HEK293T (cell line): ENCODE measurements around the gene UBE2N.
"Not testable (repeated sequence)": the region's sequence is repeated elsewhere in the genome, so short reads cannot be mapped to it uniquely, and the experiment has no call there.

ENCODE experiments used
- CTCF ChIA-PET: fragments of 350-600 bp; formaldehyde crosslinking; extraction: SDS; loops from one replicate; lab custom pipeline; 2021; ENCODE audit warnings: antibody characterized with exemption, inconsistent platforms; lab: Yijun Ruan, JAX
- POLR2A ChIA-PET: fragments of 350-600 bp; formaldehyde crosslinking; extraction: SDS; loops from one replicate; lab custom pipeline; 2020; ENCODE audit warnings: antibody characterized with exemption, inconsistent platforms; lab: Yijun Ruan, JAX
- DNase-seq: peaks from one replicate; pipeline ENCODE4 v3.0.0; 2012; ENCODE audit warnings: mixed read lengths; ENCODE audit errors: extremely low spot score
- ARNT ChIP-seq: fragments of 450-650 bp; IDR thresholded peaks from 2 replicates; pipeline ENCODE4 v1.6.1; 2017; ENCODE audit warnings: mild to moderate bottlenecking
- BHLHE40 ChIP-seq: fragments of 450-650 bp; IDR thresholded peaks from 2 replicates; pipeline ENCODE4 v1.6.1; 2016; ENCODE audit warnings: mild to moderate bottlenecking, moderate library complexity, borderline replicate concordance
- CTBP1 ChIP-seq: fragments of 450-650 bp; IDR thresholded peaks from 2 replicates; pipeline ENCODE4 v1.6.1; 2016; ENCODE audit warnings: borderline replicate concordance
- ELF4 ChIP-seq: fragments of 450-650 bp; IDR thresholded peaks from 2 replicates; pipeline ENCODE4 v1.6.1; 2017; ENCODE audit warnings: antibody characterized with exemption
- FOXA1 ChIP-seq: fragments of 450-650 bp; IDR thresholded peaks from 2 replicates; pipeline ENCODE4 v1.6.1; 2016; ENCODE audit warnings: mild to moderate bottlenecking
- FOXK2 ChIP-seq: fragments of 450-650 bp; IDR thresholded peaks from 2 replicates; pipeline ENCODE4 v1.6.1; 2016; ENCODE audit warnings: mild to moderate bottlenecking
- FOXM1 ChIP-seq: fragments of 450-650 bp; IDR thresholded peaks from 2 replicates; pipeline ENCODE4 v1.6.1; 2017; ENCODE audit warnings: mild to moderate bottlenecking, borderline replicate concordance
- HDGF ChIP-seq: fragments of 450-650 bp; IDR thresholded peaks from 2 replicates; pipeline ENCODE4 v1.6.1; 2017; ENCODE audit warnings: antibody characterized with exemption, borderline replicate concordance
- L3MBTL2 ChIP-seq: fragments of 450-650 bp; conservative IDR thresholded peaks from 2 replicates; pipeline ENCODE4 v1.6.1; 2016; ENCODE audit warnings: mild to moderate bottlenecking
- LEF1 ChIP-seq: fragments of 450-650 bp; IDR thresholded peaks from 2 replicates; pipeline ENCODE4 v1.6.1; 2017; ENCODE audit warnings: mild to moderate bottlenecking, borderline replicate concordance
- NFRKB ChIP-seq: fragments of 450-650 bp; IDR thresholded peaks from 2 replicates; pipeline ENCODE4 v1.6.1; 2016; ENCODE audit warnings: mild to moderate bottlenecking, moderate library complexity
- SP1 ChIP-seq: fragments of 450-650 bp; IDR thresholded peaks from 2 replicates; pipeline ENCODE4 v1.6.1; 2017
- SUZ12 ChIP-seq: fragments of 450-650 bp; IDR thresholded peaks from 2 replicates; pipeline ENCODE4 v1.6.1; 2016; ENCODE audit warnings: mild to moderate bottlenecking
- TARDBP ChIP-seq: fragments of 450-650 bp; IDR thresholded peaks from 2 replicates; pipeline ENCODE4 v1.6.1; 2016
- ZNF384 ChIP-seq: fragments of 450-650 bp; IDR thresholded peaks from 2 replicates; pipeline ENCODE4 v1.6.1; 2016
- TF ChIP-seq, protein P1 (sequence below): fragments of 450-650 bp; IDR thresholded peaks from 2 replicates; pipeline ENCODE4 v1.6.1; 2016

The UBE2N gene

DNA sequence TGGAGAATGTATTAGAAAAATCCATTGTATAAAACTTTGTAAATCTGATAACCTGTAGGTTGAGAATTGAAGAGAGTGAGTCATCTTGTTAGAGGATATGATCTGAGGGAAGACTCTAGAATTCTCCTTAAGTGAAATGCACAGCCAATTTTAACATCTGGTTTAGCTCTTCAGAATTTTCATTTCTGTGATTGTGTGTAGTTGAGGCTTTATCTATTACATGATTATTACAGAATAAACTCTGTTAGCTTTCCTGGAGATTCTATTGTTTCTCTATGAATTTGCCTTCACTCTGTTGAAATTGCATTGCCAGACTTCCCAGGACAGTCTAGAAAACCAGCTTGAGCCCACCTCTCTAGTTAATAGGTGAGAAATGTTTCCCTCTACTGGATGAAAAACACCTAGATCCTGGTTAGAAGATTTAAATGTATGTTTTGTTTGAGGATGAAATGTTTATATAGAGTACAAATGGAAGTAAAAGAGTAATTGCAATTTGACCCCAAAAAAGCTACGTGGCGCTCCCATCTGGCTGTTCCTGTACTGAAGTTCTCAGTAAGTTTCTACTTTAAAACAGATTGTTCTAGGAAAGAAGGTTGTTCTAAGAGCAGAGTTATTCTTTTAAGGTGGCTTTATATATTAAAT is 61.1 kb downstream of the UBE2N start:
- peak; percentile 21 for DNase-seq
- TF ChIP-seq ZNF384 (no peak), ELF4 (no peak), FOXM1 (no peak), FOXA1 (no peak), HDGF (no peak), BHLHE40 (no peak), SP1 (no peak), CTBP1 (no peak), FOXK2 (no peak), TARDBP (no peak), L3MBTL2 (no peak), SUZ12 (no peak), ARNT (no peak), LEF1 (no peak)
- TF ChIP-seq, protein P1, sequence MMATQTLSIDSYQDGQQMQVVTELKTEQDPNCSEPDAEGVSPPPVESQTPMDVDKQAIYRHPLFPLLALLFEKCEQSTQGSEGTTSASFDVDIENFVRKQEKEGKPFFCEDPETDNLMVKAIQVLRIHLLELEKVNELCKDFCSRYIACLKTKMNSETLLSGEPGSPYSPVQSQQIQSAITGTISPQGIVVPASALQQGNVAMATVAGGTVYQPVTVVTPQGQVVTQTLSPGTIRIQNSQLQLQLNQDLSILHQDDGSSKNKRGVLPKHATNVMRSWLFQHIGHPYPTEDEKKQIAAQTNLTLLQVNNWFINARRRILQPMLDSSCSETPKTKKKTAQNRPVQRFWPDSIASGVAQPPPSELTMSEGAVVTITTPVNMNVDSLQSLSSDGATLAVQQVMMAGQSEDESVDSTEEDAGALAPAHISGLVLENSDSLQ, result no peak

DNA sequence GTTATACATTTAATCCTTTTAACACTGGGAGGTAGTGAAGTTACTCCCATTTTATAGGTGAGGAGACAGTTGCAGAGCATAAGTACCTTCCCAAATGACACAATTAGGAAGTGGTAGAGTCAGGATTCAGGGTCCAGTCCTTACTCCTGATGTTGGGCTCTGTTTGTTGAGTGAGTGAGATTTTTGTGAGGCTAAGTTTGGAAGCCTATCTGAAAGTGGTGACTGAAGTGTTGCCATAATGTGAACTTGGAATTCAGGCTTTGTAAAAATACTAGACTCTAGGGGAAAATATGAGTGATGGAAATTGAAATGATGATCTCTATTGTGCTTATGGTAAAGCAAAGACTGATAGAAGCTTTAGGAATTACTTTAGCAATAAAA is 61.8 kb downstream of the UBE2N start:
- DNase-seq, result no peak
- CTCF ChIA-PET, result no interaction called here
- TF ChIP-seq FOXK2 (no peak), NFRKB (no peak), ELF4 (no peak), L3MBTL2 (no peak)
- POLR2A ChIA-PET, result no interaction called here

More for the DNA sequence above, 61.1 kb downstream of the UBE2N start:
- CTCF ChIA-PET, result interaction anchor here (0.6 to 1.4 kb wide), 4 partner anchors 283 to 595 kb away, joined by 3 read pairs; no protein-coding TSS in a partner anchor
- POLR2A ChIA-PET, result no interaction called here

DNA sequence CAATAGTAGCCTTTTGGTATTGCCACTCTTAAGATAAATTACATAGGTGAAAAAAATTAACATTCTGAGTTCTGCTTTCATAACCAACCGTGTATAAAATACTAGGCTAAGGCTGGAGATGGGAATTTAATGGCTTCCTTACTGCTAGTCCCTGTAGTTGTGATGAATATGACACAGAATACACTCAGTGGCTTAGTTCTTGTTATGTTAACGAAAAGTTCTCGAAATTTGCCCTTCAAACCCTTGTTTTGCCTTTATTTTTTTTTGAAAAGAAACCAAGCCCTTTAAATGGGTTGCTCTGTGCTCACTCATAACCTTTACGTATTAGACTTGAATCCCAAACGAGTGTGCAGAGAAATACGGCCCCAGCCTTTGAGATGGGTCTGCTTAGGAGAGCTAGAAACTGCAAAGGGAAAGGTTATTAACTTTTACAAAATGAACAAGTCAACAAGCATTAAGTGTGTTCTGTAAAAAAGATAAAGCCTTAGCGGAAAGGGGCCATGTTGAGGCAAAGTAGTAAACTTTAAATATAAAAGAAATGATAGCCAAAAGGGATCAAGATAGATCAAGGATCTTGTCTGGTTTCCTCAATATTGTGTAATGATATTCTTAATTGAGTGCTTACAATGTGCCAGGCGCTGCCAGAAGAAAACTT is 62.3 kb downstream of the UBE2N start:
- no peak for DNase-seq
- TF ChIP-seq, protein P1, result no peak
- ChIA-PET CTCF (no interaction called here), POLR2A (no interaction called here)

DNA sequence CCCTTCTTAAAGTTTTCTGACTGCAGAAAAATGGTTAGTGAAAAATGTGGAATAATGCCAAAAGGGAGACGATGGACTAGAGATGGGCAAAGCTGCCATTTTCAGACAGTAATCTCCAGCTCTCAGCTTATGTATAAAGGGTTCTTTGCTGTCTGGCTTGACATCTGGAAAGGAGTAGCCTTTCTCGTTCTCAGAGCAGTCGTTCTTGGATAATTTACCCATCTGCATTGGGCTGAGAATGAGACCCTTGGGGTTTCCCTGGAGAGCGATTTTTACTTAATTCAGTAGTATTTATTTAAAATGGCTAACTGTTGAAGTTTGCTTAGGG is 62.8 kb downstream of the UBE2N start:
- CTCF ChIA-PET, result no interaction called here
- no peak for TF ChIP-seq BHLHE40
- TF ChIP-seq FOXK2, result no peak
- TF ChIP-seq SP1, result no peak
- TF ChIP-seq ELF4, result no peak
- TF ChIP-seq NFRKB, result no peak
- no peak for TF ChIP-seq CTBP1
- no peak for TF ChIP-seq SUZ12
- no peak for TF ChIP-seq FOXM1
- no peak for TF ChIP-seq TARDBP
- TF ChIP-seq, protein P1, result no peak
- no peak for TF ChIP-seq LEF1
- no peak for TF ChIP-seq ARNT
- no peak for TF ChIP-seq FOXA1
- no peak for TF ChIP-seq HDGF
- no peak for TF ChIP-seq ZNF384
- TF ChIP-seq L3MBTL2, result no peak; the same call in 1 of the 2 replicates
- no peak for DNase-seq
- POLR2A ChIA-PET, result no interaction called here

DNA sequence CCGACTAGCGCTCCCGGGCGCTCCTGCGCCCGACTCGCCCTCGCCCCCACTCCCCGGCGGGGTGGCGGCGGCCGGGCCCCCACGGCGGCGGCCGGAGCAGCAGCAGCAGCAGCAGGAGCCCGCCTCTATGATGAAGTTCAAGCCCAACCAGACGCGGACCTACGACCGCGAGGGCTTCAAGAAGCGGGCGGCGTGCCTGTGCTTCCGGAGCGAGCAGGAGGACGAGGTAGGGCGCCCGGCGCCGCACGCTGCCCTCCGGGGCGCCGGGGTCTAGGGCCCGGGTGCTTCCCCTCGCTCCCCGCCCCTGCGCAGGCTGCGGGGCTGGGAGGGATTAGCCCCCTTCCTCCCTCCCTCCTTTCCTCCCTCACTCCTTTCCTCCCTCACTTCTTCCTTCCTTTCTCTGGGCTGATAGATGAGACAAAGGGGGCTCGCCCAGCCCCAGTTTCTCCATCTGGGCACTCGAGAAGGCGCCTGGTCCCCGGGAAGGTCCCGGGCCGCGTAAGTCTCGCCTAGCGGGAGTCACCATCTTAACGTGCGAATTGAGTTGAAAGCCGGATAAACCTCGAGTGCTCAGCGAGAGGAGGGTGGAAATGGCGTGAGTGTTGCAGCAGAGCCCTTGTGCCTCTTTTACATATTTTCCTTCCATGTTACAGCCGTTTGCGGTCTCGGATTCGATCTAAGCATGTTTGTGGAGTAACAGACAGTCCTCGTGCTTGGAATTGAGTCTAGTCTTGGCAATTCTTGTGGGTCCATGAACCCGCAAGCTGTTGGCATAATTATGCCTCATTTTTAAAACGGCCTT is 63.4 kb downstream of the UBE2N start:
- CTCF ChIA-PET, POLR2A ChIA-PET: not testable (repeated sequence)
- TF ChIP-seq L3MBTL2, result peak; percentile 25; the same call in 1 of the 2 replicates
- DNase-seq, result peak; percentile 48
